ENCODE data around the gene PYCARD.
A peak's percentile ranks its signal among the peaks of the same experiment; 100 is the strongest.
"Not testable (repeated sequence)": the region's sequence is repeated elsewhere in the genome, so short reads cannot be mapped to it uniquely, and the experiment has no call there.

Gene PYCARD

DNA sequence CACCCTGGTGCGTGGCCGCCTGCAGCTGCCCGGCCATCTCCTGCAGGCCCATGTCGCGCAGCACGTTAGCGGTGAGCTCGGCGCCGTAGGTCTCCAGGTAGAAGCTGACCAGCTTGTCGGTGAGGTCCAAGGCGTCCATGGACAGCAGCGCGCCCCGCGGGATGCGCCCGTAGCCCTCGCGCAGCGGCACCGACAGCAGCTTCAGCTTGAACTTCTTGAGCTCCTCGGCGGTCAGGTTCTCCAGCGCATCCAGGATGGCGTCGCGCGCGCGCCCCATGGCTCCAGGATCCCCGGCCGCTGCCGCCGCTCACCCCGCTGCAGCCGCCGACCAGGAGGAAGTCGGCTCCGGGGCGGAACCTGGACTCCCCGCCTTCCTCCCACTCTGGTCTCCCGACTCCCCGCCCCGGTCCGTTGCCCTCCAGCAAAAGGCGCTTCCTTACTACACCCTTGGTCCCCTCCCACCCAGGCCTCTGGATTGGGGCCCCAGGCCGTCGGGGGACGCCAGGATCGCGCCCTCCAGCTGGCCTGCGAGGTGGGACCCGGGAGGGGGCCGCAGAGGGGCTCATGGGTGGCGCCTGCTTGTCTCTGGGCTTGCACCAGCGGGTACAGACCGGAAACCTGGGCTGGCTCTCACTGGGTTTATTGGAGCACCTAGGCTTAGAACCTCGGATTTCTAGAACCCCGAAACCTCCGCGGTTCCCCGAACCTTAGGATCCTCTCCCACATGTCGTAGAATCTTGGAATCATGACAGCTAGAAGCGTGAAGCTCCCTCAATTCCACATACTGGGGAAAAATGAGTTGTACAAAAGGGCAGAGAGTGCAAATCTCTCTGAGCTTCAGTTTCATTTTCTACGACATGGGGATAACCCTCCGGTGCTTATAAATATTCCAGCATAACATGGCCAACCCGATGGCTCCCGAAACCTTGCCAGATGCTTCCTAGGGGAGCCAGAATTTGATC is at the start of gene PYCARD:
Gene PYCARD (minus strand): TSS at position 347 of the 962 bp plus-strand sequence. CDS start 70 bp downstream, at position 277.
- no peak for DNase-seq (ENCODE audit: low spot score)

DNA sequence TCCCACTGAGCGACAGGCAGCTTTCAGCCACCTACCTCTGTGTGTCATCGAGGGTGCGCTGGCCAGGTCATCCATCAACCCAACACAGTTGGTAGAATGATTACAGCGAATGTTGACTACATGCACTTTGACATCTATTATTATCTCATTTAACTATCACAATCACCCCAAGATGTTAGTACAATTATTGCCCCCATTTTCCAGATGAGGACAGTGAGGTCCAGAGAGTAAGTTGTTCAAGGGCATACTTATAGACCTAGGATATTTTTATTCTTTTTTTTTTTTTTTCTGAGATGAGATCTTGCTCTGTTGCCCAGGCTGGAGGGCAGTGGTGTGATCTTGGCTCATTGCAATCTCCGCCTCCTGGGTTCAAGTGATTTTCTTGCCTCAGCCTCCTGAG is 48.9 kb upstream of the PYCARD start:
- no peak for DNase-seq (ENCODE audit: low spot score)

DNA sequence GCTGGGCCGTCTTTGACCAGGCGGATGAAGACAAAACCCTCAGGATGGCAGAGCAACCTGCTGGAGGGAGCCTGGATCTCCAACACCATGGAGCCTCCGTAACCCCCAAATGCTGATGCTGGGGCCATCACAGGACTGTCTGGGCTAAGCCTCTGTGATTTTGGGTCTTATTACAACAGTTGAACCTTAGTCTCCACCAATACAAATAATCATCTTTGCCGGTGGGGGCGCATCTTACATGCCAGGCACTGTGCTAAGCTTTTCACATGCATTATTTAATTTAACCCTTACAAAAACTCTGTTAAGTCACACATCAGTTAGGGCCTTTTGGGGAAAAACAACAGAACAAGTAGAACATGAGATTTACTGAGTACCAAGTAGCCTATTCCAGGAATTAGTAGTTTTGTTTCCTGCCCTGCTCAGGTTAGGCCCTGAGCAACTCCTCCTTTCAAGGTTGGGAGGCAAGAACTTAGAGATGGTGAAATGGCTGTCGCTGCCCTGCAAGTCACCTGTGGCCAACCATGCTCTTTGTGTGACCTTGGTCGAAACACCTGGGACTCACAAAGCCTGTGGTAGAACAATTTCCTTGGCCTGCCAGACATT is 48.3 kb upstream of the PYCARD start:
- no peak for DNase-seq (ENCODE audit: low spot score)

DNA sequence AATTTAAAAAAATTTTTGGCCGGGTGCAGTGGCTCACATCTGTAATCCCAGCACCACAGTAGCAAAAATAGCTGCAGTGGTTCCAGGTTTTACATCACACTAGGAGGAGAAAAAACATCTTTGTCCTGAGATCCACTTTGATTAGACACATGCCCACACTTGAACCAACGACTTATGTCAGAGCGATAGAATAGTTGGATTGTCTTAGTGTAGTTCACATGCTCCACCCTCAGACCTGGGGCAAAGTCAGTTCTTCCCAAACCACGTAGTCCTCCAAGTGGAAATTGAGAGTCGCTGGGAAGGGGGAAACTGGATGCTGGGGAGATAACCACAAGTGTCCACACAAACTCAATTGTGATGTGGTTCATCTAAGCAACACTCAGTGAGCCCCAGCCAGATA is 45.8 kb upstream of the PYCARD start:
- DNase-seq (ENCODE audit: low spot score): no peak

DNA sequence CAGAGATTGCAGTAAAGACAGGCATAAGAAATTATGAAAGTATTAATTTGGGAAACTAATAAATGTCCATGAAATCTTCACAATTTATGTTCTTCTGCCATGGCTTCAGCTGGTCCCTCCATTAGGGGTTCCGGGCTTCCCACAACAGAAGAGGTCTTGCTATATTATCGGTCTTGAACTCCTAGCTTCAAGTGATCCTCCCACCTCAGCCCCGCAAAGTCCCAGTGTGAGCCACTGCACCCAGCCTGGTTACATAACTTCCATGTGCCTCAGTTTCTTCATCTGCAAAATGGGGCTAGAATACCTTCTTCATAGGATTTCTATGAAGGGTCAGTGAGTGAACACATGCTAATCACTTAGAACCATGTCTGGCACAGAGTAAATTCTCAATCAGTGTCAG is 43.7 kb upstream of the PYCARD start:
- no peak for DNase-seq (ENCODE audit: low spot score)

GRCh38 chr16:31245598-31245997 is 43.0 kb upstream of the PYCARD start:
- not testable (repeated sequence) for DNase-seq (ENCODE audit: low spot score)

- peak; percentile 48 for DNase-seq (ENCODE audit: low spot score)
Measured at GRCh38 chr16:31243734-31244670, 41.4 kb upstream of the PYCARD start.

DNA sequence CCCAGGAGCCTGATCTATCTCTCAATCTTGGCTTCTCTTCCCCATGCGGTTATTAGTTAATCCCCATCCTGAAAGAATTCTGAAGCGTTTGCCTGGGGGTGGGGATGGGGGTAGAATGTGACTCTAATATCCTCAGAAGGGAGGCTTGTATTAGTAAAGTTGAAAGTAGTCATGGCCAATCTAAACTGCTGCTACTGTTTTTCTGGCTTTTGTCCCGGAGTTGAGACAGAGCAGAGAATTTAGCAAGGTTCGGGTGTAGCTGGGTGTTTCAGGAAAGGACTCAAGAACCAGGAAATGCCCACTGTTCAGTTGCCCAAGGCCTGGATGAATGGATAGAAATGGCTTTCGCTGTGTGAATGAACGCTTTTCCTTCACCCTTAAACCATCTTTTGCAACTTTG is 39.6 kb upstream of the PYCARD start:
- no peak for DNase-seq (ENCODE audit: low spot score)

DNA sequence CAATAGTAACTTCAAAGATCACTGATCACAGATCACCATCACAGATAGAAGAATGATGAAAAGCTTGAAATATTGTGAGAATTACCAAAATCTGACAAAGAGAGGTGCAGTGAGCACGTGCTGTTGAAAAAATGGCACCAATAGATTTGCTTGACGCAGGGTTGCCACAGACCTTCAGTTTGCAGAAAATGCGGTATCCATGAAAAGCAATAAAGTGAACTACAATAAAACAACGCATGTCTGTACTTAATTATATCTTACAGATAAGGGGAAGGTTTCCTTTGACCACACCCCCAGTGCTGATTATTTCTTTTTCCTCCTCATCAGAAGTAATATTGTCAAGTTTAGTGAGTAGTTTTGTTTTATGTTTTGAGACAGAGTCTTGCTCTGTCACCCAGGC is 35.5 kb upstream of the PYCARD start:
- no peak for DNase-seq (ENCODE audit: low spot score)

GRCh38 chr16:31229501-31229900 is 26.9 kb upstream of the PYCARD start:
- no peak for DNase-seq (ENCODE audit: low spot score)

- no peak for DNase-seq (ENCODE audit: low spot score)
Measured at GRCh38 chr16:31228206-31228605, 25.6 kb upstream of the PYCARD start.

GRCh38 chr16:31225193-31225592 is 22.6 kb upstream of the PYCARD start:
- no peak for DNase-seq (ENCODE audit: low spot score)

- no peak for DNase-seq (ENCODE audit: low spot score)
Measured at GRCh38 chr16:31224092-31224955, 21.8 kb upstream of the PYCARD start.

DNA sequence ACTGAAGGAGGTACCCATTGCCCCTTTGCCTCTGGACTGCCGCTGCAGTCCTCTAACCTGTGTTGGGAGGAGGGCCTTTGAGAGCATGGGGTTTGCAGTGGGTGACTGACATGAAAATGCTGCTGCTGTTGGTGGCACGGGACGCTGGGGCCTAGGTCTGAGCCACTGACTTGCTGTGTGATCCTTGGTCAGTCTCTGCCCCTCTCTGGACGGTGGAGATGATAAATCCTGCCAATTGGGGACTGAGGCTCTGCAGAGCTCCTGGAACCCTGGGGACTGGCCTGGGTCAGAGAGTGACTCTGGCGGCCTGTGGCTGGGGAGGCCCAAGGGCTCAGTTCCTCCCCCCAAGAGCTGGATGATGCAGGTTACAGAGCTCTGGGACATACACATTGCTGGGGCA is 20.5 kb upstream of the PYCARD start:
- no peak for DNase-seq (ENCODE audit: low spot score)

GRCh38 chr16:31221357-31222160 is 19.0 kb upstream of the PYCARD start:
- no peak for DNase-seq (ENCODE audit: low spot score)

DNA sequence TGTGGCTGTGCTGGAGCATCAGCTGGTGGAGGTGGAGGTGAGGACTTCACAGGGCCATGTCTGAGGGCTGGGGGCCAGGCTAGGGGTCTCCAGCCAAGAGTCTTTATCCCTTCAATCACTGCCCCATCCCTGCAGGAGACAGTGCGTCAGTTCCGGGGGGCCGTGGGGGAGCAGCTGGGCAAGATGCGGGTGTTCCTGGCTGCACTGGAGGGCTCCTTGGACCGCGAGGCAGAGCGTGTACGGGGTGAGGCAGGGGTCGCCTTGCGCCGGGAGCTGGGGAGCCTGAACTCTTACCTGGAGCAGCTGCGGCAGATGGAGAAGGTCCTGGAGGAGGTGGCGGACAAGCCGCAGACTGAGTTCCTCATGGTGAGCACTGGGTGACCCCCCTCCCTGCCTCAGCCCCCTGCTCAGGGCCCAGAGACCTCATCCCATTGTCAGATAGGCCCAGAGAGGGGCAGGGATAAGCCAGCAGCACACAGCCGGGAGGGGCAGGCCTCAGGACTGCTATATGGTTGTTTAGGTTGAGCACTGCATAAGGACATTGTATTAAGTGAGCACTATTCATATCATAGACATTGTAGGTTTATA is 16.7 kb upstream of the PYCARD start:
- DNase-seq (ENCODE audit: low spot score): no peak

- no peak for DNase-seq (ENCODE audit: low spot score)
Measured at GRCh38 chr16:31217136-31217530, 14.6 kb upstream of the PYCARD start.

GRCh38 chr16:31216422-31217135 is 14.0 kb upstream of the PYCARD start, which contains the start of gene PYDC1:
TSS of gene PYDC1 (minus strand) at chr16:31217135. CDS start at chr16:31217028, 107 bp downstream.
- no peak for DNase-seq (ENCODE audit: low spot score)

All from NAMALWA (cell line).